Measurements from ENCODE around the gene AMACR.

GRCh38 chr5:34037726-34038125 lies 29.9 kb upstream of the AMACR start:
- TF ChIP-seq EZH2 (IDR thresholded peaks at IDR 0.05; ENCODE audit: borderline replicate concordance, low read length): no peak
- TF ChIP-seq CTCF (IDR thresholded peaks at IDR 0.05; ENCODE audit: low read length): no peak

Data from OCI-LY1 (cell line).